Activated CD4-positive, CD25-positive, alpha-beta regulatory T cell treated with anti-CD3 and anti-CD28 coated beads, Interleukin-2, amount 50 U/mL, for 24 hours (primary cell): ENCODE results near the gene CASZ1.

Source experiments
- ATAC-seq, 2 donors: fragments of 150-1000 bp; cut with Tn5 transposase; one replicate each; pipeline ENCODE4 v1.10.0; 2021; ENCODE audit warnings: mild to moderate bottlenecking in 1 of 2, moderate library complexity in 1 of 2

CASZ1 gene

GRCh38 chr1:10745886-10746455, 50.5 kb downstream of the CASZ1 start:
- no peak for ATAC-seq

GRCh38 chr1:10745383-10745782, 51.1 kb downstream of the CASZ1 start:
- ATAC-seq, result no peak

- no peak for ATAC-seq
Observed at GRCh38 chr1:10744654-10745238, 51.7 kb downstream of the CASZ1 start.

- no peak for ATAC-seq
Observed at GRCh38 chr1:10744029-10744428, 52.4 kb downstream of the CASZ1 start.

- no peak for ATAC-seq
Observed at GRCh38 chr1:10741696-10742095, 54.8 kb downstream of the CASZ1 start.

- no peak for ATAC-seq
Observed at GRCh38 chr1:10740123-10740522, 56.3 kb downstream of the CASZ1 start.

- ATAC-seq, result no peak
Observed at GRCh38 chr1:10739589-10739988, 56.9 kb downstream of the CASZ1 start.

- no peak for ATAC-seq
Observed at GRCh38 chr1:10738061-10739058, 58.1 kb downstream of the CASZ1 start.

- ATAC-seq, result no peak
Observed at GRCh38 chr1:10737651-10738050, 58.8 kb downstream of the CASZ1 start.

GRCh38 chr1:10736634-10737586, 59.5 kb downstream of the CASZ1 start:
- no peak for ATAC-seq

- ATAC-seq, result no peak
Observed at GRCh38 chr1:10735563-10736305, 60.7 kb downstream of the CASZ1 start.

- ATAC-seq, result no peak
Observed at GRCh38 chr1:10734962-10735544, 61.4 kb downstream of the CASZ1 start.

- ATAC-seq, result no peak
Observed at GRCh38 chr1:10734375-10734774, 62.1 kb downstream of the CASZ1 start.

GRCh38 chr1:10733474-10734366, 62.7 kb downstream of the CASZ1 start:
- ATAC-seq, result peak; percentile 63 to 80

GRCh38 chr1:10730985-10731384, 65.5 kb downstream of the CASZ1 start:
- ATAC-seq, result peak; percentile 36 to 63

- ATAC-seq, result no peak
Observed at GRCh38 chr1:10728595-10729410, 67.6 kb downstream of the CASZ1 start.

- no peak for ATAC-seq
Observed at GRCh38 chr1:10727751-10728232, 68.7 kb downstream of the CASZ1 start.

- no peak for ATAC-seq
Observed at GRCh38 chr1:10726355-10726754, 70.1 kb downstream of the CASZ1 start.
